ENCODE measurements around the gene FRMPD3.
"Not testable (repeated sequence)": the region's sequence is repeated elsewhere in the genome, so short reads cannot be mapped to it uniquely, and the experiment has no call there.

Gene FRMPD3

GRCh38 chrX:107448998-107449835 is at the start of gene FRMPD3:
Gene FRMPD3, plus strand, starts transcription at chrX:107449652. Its CDS starts 76,937 bp downstream, at chrX:107526589.
- in situ Hi-C loops (cut with MboI; ENCODE audit: low sequenced_read_pairs) = no loop called here

DNA sequence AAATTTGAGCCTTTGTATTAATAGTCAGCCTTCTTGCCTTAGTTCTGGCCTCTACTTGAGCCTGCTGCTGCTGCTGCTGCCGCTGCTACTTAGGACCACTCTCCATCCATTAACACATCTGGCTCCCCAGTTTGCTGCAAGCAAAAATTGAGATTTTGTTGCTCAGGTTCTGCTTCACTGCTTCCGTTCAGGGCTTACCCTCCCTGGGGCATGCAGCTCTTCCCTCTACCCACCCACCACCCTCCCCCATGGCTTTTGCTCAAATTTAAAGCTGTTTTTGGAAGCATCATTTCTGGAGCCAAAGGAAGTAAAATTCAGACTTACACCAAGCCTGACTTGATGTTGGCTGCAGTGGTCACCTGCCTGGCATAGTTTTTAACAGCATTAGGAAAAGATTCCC is 28.9 kb upstream of the FRMPD3 start:
- in situ Hi-C loops (cut with MboI; ENCODE audit: low sequenced_read_pairs) = no loop called here

GRCh38 chrX:107421337-107421861 is 28.1 kb upstream of the FRMPD3 start:
- in situ Hi-C loops (cut with MboI; ENCODE audit: low sequenced_read_pairs) = no loop called here

DNA sequence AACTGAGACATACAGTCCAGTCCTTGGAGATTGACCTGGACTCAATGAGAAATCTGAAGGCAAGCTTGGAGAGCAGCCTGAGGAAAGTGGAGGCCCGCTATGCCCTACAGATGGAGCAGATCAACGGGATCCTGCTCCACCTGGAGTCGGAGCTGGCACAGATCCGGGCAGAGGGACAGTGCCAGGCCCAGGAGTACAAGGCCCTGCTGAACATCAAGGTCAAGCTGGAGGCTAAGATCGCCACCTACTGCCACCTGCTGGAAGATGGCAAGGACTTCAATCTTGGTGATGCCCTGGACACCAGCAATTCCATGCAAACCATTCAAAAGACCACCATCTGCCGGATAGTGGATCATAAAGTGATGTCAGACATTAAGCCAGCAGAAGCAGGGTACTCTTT is 20.4 kb upstream of the FRMPD3 start:
- in situ Hi-C loops (cut with MboI; ENCODE audit: low sequenced_read_pairs) = no loop called here

DNA sequence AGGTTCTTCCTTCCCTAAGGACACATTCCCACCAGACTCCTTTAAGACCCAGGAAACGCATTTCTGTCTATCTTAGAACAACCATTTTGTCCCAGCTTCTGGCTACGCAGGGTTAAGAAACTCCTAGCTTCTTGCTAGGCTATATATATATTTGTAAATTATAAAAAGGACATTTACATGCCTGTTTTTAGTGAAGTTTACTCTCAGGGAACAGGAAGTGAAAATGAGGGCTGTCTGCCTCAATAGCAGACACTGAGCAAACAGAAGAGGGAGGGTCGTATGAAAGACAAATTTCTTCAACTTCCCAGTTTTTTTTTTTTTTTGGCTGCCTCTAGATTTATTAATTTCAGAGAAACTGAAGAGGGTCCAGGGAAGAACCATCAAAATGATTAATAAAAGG is 9.3 kb upstream of the FRMPD3 start:
- in situ Hi-C loops (cut with MboI; ENCODE audit: low sequenced_read_pairs) = no loop called here

GRCh38 chrX:107440692-107441091 is 8.8 kb upstream of the FRMPD3 start:
- in situ Hi-C loops (cut with MboI; ENCODE audit: low sequenced_read_pairs) = no loop called here

GRCh38 chrX:107442914-107443527 is 6.4 kb upstream of the FRMPD3 start:
- in situ Hi-C loops (cut with MboI; ENCODE audit: low sequenced_read_pairs) = no loop called here

GRCh38 chrX:107445146-107445545 is 4.3 kb upstream of the FRMPD3 start:
- in situ Hi-C loops (cut with MboI; ENCODE audit: low sequenced_read_pairs) = no loop called here

- in situ Hi-C loops (cut with MboI; ENCODE audit: low sequenced_read_pairs) = no loop called here
Observed at GRCh38 chrX:107445631-107446030, 3.8 kb upstream of the FRMPD3 start.

DNA sequence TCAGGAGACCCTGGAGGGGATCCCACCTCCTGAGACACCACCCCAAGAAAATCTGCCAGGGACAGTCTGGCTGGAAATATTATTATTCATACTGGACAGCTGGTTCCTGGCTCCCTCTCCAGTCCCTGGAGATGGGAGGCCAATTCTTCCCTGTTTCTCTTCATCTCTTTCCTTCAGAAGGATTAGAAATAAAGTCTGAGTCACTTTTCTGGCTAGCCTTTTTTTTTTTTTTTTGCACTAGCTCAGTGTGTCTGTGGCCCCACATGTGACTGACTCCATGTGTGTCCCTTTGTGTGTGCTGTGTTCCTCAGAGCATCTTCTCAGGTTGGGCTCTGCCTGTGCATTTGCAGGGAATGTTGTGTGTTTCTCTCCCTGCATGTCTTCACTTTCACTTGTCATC is 1.8 kb upstream of the FRMPD3 start:
- in situ Hi-C loops (cut with MboI; ENCODE audit: low sequenced_read_pairs) = no loop called here

DNA sequence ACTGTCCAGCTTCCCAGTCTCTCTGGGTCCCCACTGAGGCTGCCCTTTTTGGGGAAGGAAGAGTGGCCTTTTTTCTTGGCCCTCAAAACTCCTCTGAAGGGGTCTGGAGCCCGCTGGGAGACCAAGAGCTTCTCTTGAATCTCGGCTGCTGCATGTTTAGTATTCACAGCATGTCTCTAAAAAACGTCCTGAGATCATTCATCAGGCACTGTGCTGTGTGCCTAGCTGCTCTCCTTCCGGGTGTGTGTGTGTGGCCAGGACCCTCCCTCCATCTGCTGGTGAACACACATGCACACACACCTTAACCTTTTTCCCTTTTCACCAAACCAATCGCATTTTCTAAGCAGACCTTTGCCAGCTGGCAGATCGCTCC is 841 bp upstream of the FRMPD3 start:
- in situ Hi-C loops (cut with MboI; ENCODE audit: low sequenced_read_pairs) = no loop called here

DNA sequence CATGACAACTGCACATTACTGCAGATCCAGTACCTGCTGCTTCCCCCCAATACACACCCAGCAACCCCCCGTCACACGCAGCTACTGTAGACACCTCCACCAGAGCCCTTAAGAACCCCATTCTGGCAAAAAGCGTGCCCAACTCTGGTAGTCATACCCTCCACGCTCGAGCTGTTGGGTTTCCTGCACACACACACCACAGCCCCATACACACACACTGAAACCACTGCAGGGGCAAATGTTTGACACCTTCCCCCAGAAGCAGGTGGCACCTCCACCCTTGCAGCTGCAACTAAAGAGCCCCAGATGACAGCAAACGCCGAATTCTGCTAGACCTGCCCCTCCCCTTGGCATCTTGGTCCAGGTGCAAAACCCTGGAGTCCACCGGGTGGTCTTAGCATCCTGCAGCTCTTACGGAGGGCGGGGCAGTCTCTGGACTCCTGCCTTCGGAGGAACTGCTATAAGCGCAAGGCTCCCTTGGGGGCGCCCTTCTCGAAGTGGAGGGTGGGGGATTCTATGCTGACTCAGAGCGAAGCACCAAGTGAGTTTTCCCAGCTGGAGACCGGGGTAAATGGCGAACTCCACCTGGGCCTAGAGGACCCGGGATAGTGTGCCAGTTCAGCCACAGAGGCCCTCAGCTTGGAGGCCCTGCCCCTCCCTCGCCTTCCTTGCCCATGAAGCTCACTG is 1.5 kb downstream of the FRMPD3 start:
- in situ Hi-C loops (cut with MboI; ENCODE audit: low sequenced_read_pairs) = no loop called here

- in situ Hi-C loops (cut with MboI; ENCODE audit: low sequenced_read_pairs) = no loop called here
Observed at GRCh38 chrX:107451731-107452130, 2.3 kb downstream of the FRMPD3 start.

GRCh38 chrX:107452581-107452980 is 3.1 kb downstream of the FRMPD3 start:
- in situ Hi-C loops (cut with MboI; ENCODE audit: low sequenced_read_pairs) = no loop called here

GRCh38 chrX:107454302-107454701 is 4.8 kb downstream of the FRMPD3 start:
- in situ Hi-C loops (cut with MboI; ENCODE audit: low sequenced_read_pairs) = no loop called here

DNA sequence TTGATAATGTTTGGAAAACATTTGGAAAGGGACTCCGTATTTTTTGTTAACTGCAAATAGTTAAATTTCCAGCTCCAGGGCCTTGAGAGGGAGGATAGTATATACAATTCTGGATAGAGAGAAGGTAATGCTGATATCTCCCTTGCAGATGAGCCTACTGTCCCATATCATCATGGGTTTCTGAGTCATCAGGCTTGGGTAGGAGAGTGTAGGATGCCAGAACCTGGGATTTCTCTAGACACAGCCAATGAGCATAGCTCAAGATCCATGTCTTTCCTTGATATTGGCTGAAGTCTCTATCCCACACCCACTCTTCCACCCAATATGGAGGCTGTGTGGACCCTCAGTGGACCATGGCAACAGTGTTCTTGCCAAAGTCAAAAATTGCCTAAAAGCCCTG is 7.8 kb downstream of the FRMPD3 start:
- in situ Hi-C loops (cut with MboI; ENCODE audit: low sequenced_read_pairs) = no loop called here

DNA sequence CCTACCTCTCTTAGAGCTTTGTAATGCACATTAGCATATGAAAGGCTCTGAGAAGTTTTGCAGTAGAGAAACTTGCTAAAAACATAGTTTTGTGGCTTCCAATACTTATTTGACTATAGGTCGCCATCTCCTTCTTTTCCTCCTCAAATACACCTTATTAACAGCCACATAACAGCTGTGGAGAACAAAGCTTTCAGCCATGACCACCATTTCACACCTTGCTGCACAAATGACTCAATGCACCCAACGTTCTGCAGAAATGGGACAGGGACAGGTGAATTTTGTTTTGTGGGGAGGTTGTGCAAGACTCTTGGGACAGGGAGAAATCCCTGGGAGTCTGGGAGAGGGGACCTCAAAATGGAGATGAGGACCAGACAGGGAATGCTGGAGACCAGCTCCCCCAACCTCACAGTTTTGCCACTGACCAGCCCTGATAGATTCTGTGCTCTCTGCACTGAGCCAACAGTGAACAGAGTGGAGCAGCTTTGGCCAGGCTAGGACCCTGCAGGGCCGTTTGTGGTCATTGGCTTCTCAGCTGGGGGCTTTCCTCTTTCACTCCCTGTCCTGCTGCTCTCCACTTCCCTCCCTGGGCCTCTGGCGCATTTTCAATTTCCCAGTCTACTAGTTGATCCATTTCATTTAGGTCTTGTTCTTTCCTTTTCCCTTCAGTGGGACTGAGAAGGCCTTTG is 16.6 kb downstream of the FRMPD3 start:
- in situ Hi-C loops (cut with MboI; ENCODE audit: low sequenced_read_pairs) = no loop called here

DNA sequence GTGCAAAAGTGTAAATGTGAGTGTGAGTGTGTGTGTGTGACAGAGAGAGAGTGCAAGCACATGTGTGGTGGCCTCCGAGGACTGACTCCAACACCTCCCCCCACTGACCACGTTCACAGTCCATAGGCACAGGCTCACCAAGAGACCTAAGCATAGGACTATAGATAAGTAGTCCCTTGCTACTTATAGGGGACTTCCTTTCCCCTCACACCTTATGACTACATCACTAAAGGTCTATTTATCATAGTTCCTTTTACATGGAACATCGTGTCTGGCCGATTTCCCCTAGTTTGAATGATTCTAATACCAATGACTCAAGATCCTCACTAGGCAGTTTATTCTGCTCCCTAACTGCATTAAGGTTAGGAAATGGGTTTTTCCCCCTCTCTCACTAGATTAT is 17.8 kb downstream of the FRMPD3 start:
- in situ Hi-C loops (cut with MboI; ENCODE audit: low sequenced_read_pairs) = no loop called here

DNA sequence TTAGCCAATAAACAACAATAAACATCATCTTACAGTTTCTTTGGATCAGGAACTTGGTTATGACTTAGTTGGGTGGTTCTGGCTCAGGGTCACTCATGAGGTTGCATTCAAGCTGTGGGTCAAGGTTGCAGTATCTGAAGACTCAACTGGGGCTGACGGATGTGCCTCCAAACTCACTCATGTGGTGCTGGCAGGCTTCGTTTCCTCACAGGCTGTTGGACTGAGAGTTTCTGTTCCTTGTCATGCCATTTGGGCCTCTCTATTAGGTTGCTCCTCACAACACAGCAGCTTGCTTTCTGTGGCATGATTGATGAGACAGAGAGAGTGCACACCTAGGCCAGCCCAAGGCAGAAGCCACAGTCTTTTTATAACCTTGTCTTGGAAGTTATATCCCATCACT is 20.7 kb downstream of the FRMPD3 start:
- in situ Hi-C loops (cut with MboI; ENCODE audit: low sequenced_read_pairs) = no loop called here

- in situ Hi-C loops (cut with MboI; ENCODE audit: low sequenced_read_pairs) = no loop called here
Observed at GRCh38 chrX:107470971-107471370, 21.5 kb downstream of the FRMPD3 start.

DNA sequence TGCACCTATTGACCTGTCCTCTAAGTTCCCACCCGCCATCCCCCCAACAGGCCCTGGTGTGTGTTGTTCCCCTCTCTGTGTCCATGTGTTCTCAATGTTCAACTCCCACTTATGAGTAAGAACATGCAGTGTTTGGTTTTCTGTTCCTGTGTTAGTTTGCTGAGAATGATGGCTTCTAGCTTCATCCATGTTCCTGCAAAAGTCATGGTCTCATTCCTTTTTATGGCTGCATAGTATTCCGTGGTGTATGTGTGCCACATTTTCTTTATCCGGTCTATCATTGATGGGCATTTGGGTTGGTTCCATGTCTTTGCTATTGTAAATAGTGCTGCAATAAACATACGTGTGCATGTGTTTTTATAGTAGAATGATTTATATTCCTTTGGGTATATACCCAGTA is 22.0 kb downstream of the FRMPD3 start:
- in situ Hi-C loops (cut with MboI; ENCODE audit: low sequenced_read_pairs) = not testable (repeated sequence)
